ENCODE results near the gene CTDSP1.

Gene CTDSP1

DNA sequence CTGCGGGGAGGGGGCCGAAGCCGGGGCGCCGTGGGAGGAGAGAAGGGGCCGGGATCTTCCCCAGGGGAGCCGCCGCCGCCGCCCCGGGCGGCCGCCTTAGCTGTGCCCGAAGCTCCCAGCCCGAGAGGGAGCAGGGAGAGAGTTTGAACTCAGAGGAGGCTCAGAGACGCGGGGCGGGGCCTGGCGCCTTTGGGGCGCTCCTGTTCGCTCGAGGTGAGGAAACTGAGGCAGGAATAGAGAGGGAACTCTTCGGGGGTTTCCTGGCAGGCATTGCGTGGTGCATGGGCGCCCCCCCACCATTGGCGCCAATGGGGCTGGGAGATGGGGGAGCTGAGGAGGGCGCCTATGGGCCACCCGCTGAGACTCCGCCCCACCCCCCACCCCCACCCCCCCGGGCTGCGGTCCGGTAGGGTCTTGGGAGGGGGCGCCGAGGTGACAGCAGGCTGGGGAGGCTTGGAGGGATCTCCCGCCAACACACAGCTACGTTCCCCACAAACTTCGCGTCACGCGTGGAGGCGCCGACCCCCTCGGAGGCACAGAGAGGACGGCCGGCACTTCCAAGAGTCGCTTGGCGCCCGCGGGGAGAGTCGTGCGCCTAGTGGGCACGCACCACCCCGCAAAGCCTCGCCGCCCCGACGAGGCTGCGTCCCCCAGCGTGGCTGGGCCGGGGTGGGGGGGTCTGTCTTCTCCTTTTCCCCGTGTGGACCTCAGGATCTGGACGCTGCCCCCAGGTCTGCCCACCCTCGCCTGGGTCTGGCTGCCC lies 680 bp downstream of the CTDSP1 start:
- DNase-seq, result no peak

DNA sequence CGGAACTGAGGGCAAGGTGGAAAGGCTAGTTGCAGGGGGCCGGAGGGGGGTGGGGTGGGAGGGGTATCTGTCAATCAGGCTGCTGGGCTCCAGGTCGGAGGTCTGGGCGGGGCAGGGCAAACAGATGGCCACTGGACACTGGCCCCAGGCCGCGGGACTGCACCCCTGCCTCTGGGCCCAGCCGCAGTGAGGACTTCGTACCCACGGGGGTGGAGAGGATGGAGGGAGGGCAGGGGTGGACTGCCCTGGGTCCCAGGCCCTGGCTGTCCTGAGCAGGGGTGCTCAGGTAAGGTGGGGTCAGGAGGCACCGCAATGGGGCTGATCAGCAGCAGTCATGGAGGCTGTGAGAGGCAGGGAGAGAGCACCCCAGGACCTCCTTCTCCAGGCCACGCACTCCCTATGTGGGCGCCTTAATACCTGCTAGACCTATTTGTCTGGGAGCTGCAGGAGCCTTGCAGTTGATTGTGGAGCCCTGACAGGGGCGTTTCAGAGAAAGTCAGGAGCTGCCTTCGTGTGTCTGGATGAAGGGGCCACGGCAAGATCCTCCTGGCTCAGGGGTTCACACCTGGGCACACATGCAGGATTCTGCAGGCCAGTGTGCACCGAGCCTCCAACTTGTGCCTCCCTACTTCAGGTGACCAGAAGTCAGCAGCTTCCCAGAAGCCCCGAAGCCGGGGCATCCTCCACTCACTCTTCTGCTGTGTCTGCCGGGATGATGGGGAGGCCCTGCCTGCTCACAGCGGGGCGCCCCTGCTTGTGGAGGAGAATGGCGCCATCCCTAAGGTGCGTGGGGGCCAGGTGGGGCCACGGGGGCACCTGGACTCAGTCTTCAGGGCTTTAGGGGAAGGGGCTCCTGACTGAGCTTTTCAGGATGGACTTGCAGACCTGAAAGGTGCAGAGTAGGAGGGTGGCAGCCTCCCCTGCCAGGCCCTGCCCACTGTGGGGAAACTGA lies 1.5 kb downstream of the CTDSP1 start:
- no peak for DNase-seq

DNA sequence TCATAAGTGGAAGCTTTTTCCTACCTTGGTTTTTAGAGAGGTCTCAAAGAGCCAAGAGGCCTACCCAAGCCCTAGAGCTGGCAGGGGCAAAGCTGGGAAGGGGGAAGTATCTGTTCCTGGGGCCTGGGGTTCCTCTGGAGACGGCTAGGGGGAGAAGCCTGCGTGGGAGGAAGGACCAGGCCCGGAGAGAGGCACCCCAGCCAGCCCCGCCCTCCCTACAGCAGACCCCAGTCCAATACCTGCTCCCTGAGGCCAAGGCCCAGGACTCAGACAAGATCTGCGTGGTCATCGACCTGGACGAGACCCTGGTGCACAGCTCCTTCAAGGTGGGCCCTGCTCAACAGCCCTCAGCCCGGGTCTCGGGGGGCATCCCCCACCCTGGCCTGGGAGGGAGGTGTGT lies 2.2 kb downstream of the CTDSP1 start:
- no peak for DNase-seq

DNA sequence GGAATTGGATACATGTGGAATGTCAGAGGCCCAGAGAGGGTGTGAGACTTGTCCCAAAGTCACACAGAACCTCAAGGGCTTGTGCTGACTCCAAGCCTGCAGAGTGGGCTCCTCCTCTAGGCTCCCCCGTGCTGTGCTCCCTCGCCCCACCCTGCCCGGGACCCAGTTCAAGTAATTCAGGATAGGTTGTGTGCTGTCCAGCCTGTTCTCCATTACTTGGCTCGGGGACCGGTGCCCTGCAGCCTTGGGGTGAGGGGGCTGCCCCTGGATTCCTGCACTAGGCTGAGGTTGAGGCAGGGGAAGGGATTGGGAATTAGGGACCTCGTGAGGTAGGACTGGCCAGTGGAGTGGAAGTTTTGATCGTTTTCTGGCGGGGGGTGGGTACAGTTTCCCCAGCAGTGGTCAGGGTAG lies 2.8 kb downstream of the CTDSP1 start:
- no peak for DNase-seq

DNA sequence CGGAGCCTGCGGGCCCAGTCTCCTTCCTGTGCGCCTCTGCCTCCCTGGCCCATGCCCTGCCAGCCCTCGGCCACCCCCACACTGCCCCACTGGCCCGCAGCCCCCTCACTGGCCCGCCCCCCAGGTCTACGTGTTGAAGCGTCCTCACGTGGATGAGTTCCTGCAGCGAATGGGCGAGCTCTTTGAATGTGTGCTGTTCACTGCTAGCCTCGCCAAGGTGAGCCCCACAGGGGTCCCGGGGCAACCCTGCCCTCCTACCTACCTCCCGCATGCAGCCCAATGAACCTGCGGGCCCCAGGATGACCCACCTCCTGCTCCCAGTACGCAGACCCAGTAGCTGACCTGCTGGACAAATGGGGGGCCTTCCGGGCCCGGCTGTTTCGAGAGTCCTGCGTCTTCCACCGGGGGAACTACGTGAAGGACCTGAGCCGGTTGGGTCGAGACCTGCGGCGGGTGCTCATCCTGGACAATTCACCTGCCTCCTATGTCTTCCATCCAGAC lies 3.3 kb downstream of the CTDSP1 start:
- no peak for DNase-seq

DNA sequence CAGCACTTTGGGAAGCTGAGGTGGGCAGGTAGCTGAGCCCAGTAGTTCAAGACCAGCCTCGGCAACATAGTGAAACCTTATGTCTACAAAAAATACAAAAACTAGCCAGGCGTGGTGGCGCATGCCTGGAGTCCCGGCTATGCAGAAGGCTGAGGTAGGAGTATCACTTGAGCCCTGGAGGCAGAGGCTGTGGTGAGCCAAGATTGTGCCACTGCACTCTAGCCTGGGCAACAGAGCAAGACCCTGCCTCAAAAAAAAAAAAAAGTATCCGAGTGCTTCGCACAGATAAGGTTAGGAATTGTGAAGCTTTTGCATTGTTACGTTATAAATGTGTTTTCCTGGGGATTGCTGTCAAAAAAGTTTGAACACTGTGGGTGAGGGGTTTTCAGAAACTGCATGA lies 4.1 kb downstream of the CTDSP1 start:
- DNase-seq, result no peak

DNA sequence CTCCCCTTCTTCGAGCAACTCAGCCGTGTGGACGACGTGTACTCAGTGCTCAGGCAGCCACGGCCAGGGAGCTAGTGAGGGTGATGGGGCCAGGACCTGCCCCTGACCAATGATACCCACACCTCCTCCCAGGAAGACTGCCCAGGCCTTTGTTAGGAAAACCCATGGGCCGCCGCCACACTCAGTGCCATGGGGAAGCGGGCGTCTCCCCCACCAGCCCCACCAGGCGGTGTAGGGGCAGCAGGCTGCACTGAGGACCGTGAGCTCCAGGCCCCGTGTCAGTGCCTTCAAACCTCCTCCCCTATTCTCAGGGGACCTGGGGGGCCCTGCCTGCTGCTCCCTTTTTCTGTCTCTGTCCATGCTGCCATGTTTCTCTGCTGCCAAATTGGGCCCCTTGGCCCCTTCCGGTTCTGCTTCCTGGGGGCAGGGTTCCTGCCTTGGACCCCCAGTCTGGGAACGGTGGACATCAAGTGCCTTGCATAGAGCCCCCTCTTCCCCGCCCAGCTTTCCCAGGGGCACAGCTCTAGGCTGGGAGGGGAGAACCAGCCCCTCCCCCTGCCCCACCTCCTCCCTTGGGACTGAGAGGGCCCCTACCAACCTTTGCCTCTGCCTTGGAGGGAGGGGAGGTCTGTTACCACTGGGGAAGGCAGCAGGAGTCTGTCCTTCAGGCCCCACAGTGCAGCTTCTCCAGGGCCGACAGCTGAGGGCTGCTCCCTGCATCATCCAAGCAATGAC lies 4.8 kb downstream of the CTDSP1 start:
- DNase-seq, result no peak

DNA sequence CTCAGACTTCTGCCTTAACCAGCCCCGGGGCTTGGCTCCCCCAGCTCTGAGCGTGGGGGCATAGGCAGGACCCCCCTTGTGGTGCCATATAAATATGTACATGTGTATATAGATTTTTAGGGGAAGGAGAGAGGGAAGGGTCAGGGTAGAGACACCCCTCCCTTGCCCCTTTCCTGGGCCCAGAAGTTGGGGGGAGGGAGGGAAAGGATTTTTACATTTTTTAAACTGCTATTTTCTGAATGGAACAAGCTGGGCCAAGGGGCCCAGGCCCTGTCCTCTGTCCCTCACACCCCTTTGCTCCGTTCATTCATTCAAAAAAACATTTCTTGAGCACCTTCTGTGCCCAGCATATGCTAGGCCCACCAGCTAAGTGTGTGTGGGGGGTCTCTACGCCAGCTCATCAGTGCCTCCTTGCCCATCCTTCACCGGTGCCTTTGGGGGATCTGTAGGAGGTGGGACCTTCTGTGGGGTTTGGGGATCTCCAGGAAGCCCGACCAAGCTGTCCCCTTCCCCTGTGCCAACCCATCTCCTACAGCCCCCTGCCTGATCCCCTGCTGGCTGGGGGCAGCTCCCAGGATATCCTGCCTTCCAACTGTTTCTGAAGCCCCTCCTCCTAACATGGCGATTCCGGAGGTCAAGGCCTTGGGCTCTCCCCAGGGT lies 5.5 kb downstream of the CTDSP1 start:
- DNase-seq, result no peak

DNA sequence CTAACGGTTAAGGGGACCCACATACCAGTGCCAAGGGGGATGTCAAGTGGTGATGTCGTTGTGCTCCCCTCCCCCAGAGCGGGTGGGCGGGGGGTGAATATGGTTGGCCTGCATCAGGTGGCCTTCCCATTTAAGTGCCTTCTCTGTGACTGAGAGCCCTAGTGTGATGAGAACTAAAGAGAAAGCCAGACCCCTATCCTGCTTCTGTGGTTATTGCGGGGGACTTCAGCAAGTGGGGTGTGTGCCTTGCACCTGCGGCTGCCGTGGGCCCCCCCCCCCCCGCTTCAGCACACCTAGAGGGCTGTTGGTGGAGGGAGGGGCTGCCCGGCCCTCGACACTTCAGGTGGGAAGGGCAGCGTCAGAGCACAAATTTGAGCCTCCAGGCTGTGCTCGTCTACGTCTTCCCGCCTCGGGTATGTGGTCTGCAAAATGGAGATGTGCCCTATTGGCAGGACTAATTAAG lies 6.1 kb downstream of the CTDSP1 start:
- DNase-seq, result no peak

DNA sequence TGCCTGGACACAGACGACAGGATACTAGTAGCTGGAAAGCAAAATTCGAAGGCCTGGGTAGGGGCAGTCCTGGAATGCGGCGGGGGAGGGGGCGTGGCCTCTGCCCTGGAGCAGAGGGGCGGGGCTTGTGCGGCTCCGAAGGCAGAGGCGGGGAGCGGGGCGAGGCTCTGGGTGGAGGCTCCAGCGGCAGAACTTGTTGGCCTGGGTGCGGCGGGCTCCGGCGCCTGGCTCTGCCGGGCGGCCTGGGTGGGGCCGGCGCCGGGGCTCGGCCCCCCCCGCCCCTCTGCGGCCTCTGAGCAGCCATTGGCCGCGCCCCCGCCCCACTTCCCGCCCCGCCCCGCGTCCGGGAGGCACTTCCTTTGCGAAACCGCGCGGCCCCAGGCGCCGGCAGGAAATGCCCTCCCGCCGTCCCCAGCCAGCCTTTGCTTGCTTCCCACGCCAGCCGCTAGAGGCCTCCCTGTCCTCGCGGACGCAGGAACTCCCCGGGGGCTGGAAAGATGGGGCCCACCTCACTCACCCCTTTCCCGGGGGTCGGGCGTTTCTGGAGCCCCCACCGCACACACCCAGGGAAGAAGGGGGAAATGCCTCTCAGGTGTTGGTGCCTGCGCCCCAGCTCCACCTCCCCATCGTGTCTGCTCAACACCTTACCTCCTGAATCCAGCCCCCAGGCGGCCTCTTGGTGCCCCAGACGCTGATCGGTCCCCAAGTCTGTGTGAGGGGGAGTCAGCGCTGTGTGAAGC lies 6.7 kb downstream of the CTDSP1 start:
- peak; percentile 90 for DNase-seq

DNA sequence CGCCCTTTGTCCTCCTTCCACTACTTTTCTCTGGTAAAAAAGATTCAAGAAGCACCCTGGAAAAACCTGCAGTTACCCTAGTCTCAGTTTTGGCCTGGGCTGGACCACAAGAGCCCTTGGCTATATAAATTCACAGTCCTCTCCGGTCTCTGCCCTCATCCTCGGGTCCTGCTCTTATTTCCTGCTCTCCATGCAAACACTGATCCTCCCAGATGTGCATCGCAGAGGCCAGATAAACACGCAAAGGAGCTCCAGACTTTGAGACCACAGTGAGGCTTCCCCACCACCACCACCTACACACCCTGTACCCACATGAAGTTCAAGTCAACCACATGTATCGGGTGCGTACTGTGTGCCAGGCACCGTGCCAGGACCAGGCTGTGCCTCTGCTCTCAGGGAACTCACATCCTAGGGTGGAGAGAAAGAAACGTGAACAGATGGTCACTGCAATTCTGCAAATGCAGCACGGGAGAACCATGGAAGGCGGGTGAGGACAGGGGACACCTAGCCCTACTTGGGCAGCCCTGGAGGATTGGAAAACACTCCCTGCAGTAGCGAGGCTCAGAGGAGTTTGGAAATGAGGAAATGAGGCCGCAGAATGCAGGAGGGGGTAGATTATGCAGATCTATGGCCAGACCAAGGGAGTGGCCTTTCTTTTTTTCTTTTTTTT lies 7.4 kb downstream of the CTDSP1 start:
- peak; percentile 97 for DNase-seq

DNA sequence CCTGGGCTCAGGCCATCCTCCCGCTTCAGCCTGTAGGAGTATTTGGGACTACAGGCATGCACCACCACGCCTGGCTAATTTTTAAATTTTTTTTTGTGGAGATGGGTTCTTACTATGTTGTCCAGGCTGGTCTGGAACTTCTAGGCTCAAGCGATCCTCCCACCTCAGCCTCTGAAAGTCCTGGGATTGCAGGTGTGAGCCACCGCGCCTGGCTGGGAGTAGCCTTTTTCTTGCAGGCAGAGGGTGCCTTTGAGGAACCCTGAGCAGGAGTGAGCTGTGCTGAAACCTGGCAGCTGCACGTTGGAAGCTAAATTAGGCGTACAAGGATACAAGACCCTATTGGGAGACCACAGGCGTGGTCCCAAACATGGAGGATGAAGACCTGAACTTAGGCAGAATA lies 8.0 kb downstream of the CTDSP1 start:
- DNase-seq, result peak; percentile 31

DNA sequence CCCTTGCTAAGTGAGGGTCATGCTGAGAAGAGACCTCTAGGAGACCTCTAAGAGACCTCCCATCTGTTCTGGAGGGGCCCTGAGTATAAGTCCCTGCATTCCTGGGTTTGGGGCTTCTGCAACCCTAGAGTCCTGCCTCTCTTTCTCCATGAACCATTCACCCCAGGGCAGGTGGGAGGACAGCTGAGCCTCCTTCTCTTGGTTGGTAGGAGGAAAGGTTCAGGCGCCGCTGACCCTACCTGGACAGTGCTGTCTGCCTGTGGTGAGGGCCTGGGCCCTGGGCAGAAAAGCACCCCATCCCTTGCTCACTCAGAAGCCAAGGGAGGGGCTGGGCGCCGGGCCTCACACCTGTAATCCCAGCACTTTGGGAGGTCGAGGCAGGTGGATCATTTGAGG lies 18.7 kb downstream of the CTDSP1 start:
- DNase-seq, result no peak

DNA sequence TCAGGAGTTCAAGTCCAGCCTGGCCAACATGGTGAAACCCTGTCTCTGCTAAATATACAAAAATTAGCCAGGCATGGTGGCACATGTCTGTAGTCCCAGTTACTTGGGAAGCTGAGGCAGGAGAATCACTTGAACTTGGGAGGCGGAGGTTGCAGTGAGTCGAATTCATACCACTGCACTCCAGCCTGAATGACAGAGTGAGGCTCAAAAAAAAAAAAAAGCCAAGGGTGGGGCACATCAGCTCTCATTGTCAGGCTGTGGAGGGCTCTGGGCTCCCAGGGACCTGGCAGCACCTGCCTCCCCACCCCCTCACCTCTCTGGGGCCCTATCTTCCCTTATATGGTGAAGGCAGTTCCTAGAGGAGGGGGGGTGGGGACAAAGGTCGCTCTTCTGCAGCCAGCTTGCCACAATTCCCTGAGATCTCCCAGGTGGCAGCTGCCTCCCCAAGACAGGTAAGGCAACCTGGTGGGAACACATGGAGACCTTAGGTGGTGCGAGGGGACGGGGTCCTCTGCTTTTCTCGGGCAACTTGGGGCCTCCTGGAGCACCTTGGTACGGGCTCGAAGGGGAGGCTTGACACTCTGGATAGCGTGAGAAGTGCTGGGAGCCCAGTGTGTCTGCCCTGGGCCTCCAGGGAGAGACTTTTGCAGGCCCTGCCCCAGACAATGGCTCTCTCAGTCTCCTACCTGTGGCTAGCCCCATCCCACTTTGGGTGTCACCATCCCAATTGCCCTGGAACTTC lies 19.2 kb downstream of the CTDSP1 start, which contains the start of gene VIL1:
Gene VIL1 (plus strand): TSS at position 407 of the 742 bp plus-strand sequence. CDS start 4,656 bp downstream, outside the sequence.
- DNase-seq, result no peak

DNA sequence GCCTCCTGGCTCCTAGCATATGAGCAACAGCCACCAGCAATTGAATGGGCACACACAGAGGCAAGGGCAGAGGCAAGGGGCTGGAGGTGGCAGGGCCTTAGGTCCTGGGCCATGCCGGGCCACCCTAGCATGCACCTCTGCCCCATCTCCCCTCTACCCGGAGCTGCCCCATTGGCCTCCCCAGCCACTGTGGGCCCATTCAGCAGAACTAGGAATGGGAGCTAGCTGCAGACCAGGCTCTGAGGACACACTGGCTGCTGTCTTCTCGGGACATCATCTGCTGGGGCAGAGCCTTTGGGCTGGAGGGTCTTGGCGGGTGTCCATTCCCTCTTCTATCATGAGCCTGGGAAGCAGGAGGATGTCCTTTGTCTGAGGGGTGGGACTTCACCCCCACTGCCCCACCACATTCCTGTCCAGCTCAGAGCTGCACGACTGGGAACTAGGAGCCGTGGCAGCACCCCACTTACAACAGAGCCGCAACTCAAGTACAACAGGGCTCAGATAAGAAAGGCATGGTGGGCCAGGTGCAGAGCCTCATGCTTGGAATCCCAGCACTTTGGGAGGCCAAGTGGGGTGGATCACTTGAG lies 20.1 kb downstream of the CTDSP1 start:
- DNase-seq, result no peak

DNA sequence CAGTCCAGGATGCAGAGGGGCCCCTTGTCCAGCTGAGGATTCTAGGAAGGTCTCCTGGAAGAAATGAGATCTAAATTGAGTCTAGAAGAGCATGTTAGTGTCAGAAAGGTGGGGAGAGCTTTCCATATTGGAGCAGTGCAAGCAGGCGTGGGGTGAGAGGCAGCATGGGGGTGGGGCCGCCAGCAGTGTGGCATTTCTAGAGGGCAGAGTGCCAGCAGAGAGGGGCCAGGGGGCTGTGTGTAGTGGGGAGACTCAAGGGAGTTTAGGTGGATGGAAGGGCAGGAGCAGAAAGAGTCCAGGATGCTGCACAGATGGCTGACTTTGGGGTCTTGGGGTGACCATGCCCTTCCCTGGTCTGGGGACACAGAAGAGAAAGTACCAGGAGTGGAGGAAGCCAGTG lies 21.4 kb downstream of the CTDSP1 start:
- DNase-seq, result no peak

DNA sequence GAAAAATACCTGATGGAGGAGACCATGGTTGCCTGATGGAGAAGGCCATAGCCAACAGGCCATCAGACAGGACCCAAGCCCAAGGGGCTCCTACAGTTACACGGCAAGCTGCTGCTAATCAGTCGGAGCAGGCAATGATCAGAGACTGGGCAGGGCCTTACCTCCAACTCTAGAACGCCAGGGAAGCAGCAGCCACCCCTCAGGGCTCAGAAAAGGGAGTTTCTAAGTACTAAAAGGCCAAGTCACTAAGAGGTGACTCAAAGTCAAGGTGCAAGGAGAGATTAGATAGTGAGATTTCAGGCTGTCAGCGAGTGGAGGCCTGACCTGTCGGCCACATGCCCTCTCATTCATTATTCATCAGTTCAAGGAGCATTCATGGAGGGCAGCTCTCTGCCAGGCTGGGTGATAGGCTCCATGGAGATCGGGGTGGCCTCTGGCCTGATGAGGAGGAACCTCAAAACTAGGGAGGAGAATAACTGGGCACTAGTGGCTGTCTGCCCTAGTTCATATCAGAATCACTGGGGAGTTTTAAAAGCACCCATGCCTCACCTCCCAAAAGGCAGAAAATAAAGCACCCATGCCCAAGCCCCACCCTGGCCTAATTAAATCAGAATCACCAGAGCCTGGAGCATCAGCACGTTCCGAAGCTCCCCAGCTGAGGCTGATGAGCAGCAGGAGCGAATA lies 22.9 kb downstream of the CTDSP1 start:
- no peak for DNase-seq

DNA sequence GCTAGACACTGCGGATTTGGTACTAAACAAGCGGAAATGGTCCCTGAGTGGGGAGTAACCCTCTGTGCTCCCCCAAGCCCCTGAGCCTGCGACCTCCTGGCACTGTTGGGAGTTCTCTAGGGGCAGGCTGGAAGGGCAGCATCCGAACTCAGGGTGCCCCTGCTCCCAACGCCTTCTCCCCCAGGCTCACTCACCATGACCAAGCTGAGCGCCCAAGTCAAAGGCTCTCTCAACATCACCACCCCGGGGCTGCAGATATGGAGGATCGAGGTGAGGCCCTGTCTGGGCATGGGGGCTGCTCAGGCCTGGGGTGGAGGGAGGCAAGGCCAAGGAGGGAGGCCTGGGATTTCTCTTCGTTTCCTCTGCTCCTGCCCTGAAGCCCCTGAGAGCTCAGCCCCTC lies 23.9 kb downstream of the CTDSP1 start:
- no peak for DNase-seq

DNA sequence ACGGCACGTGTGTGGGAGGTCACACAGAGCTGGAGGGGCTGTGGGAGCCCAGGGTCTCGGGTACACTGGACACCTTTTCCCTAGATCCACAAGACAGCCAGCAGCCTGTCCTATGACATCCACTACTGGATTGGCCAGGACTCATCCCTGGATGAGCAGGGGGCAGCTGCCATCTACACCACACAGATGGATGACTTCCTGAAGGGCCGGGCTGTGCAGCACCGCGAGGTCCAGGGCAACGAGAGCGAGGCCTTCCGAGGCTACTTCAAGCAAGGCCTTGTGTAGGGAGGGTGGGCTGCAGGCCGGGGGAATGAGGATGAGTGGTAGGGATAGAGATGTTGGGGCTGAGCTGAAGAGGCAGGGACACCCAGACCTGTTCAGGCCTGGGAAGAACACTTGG lies 25.9 kb downstream of the CTDSP1 start:
- no peak for DNase-seq

Measured in NCI-H1694 treated with DMSO at 0.1 percent for 48 hours (cell line).